Measurements from ENCODE around the gene TRAIP.

TRAIP gene

DNA sequence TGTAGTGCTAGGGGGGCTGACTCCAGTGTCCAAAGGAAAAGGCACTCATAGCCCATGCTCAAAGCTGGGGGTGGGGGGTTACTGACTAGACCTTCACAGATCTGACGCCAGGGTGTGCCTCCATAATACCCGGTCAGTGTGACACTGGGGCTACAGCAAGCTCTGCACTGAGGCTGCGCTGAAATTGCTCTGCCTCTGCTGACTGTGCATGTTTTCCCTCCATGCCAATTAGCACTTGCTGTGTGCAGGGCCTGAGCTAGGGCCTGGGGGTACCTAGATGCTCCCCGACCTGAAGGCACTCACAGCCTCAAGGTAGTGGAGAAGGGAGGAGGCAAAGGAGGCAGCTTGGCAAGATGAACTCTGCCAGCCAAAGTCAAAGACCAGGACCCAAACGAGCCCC, 8.1 kb upstream of the TRAIP start:
- Histone ChIP-seq H3K36me3 (ENCODE audit: control insufficient read depth in 1 of 2, insufficient read depth in 2 of 2, low read length in 2 of 2) (no peaks in the 10 kb centered on the region), H3K27me3 (ENCODE audit: control insufficient read depth in 1 of 2, insufficient read depth in 2 of 2, low read length in 2 of 2) (peaks cover 28 to 40% of the 10 kb centered on the region in 2 donors), H3K27ac (ENCODE audit: low read depth, low read length) (no peak overlapping the region), H3K4me3 (ENCODE audit: low read depth in 1 of 2, low read length in 2 of 2) (no peak overlapping the region), H3K4me1 (ENCODE audit: control insufficient read depth in 1 of 2, insufficient read depth in 2 of 2, low read length in 2 of 2) (peaks cover 0 to 5% of the 10 kb centered on the region in 2 donors), H3K9ac (ENCODE audit: low read depth in 1 of 2, low read length in 2 of 2) (no peak overlapping the region), H3K9me3 (ENCODE audit: control insufficient read depth in 1 of 2, low read length in 2 of 2) (no peaks in the 10 kb centered on the region)

DNA sequence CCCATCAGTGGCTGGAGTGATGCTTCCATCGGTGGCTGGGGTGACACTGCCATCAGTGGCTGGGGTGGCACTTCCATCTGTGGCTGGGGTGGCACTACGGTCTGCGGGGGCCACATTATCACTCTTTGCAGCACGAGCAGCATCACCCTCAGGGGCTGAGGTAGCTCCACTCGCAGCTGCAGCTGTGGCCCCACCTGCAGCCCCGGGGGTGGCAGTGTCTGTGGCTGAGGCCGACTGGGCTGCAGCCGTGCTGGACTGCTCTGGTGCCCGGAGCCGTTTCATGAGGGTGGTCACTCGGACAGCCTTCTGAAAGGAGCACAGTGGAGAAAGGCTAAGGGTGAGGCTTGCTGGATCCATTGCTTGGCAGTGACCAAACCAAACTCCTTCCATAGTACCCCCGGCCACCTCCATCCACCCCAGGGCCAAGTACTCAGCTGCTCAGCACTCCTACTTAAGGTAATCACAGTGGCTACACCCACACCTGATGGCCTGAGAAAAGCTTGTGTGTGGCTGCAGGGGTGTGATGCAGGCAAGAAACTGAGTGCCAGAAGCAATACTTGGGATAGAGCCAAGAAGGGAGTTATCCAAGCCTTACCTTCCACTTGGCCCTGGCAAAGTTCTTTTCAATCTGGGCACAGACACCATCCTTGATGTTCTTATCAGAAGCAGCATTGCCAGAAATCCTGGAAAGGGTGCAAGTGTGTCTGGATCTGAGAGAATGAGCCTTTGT, 3.4 kb upstream of the TRAIP start:
- peaks cover 9 to 14% of the 10 kb centered on the region in 2 donors for H3K4me1 ChIP-seq (ENCODE audit: control insufficient read depth in 1 of 2, insufficient read depth in 2 of 2, low read length in 2 of 2)
- H3K9me3 ChIP-seq (ENCODE audit: control insufficient read depth in 1 of 2, low read length in 2 of 2) = no peaks in the 10 kb centered on the region
- no peak overlapping the region for H3K4me3 ChIP-seq (ENCODE audit: low read depth in 1 of 2, low read length in 2 of 2)
- no peaks in the 10 kb centered on the region for H3K36me3 ChIP-seq (ENCODE audit: control insufficient read depth in 1 of 2, insufficient read depth in 2 of 2, low read length in 2 of 2)
- H3K27me3 ChIP-seq (ENCODE audit: control insufficient read depth in 1 of 2, insufficient read depth in 2 of 2, low read length in 2 of 2) = peaks cover 11 to 12% of the 10 kb centered on the region in 2 donors
- no peak overlapping the region for H3K27ac ChIP-seq (ENCODE audit: low read depth, low read length)
- no peak overlapping the region for H3K9ac ChIP-seq (ENCODE audit: low read depth in 1 of 2, low read length in 2 of 2)

- Histone ChIP-seq H3K9ac (ENCODE audit: low read depth in 1 of 2, low read length in 2 of 2) (peak overlapping the region in 1 of 2 donors; percentile 55), H3K27me3 (ENCODE audit: control insufficient read depth in 1 of 2, insufficient read depth in 2 of 2, low read length in 2 of 2) (no peaks in the 10 kb centered on the region), H3K4me1 (ENCODE audit: control insufficient read depth in 1 of 2, insufficient read depth in 2 of 2, low read length in 2 of 2) (peaks cover 9 to 14% of the 10 kb centered on the region in 2 donors), H3K36me3 (ENCODE audit: control insufficient read depth in 1 of 2, insufficient read depth in 2 of 2, low read length in 2 of 2) (no peaks in the 10 kb centered on the region), H3K9me3 (ENCODE audit: control insufficient read depth in 1 of 2, low read length in 2 of 2) (no peaks in the 10 kb centered on the region), H3K4me3 (ENCODE audit: low read depth in 1 of 2, low read length in 2 of 2) (peak overlapping the region; percentile 77 to 80), H3K27ac (ENCODE audit: low read depth, low read length) (no peak overlapping the region)
These were observed 702 bp downstream of the TRAIP start for GRCh38 chr3:49855662-49856061.

DNA sequence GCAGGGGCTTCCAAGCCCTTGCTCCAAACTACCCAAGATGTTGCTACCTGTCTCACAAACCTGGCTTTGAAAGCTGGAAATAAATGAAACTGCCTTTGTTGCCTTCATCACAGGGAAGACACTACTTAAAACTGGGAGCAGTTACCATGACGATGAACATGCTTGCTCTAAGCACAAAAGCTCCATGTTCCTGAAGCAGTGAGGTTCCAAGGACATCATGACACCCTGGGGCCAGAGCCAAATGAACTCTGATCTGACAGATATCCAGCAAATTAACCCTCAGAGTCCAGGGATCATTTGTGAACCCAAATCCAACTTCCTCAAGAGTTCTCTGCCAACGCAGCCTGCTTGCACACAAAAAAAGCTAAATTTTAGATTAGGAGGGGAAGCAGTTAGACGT, 10.7 kb downstream of the TRAIP start:
- H3K4me3 ChIP-seq (ENCODE audit: low read depth in 1 of 2, low read length in 2 of 2) = no peak overlapping the region
- H3K9ac ChIP-seq (ENCODE audit: low read depth in 1 of 2, low read length in 2 of 2) = no peak overlapping the region
- H3K4me1 ChIP-seq (ENCODE audit: control insufficient read depth in 1 of 2, insufficient read depth in 2 of 2, low read length in 2 of 2) = peaks cover 13 to 23% of the 10 kb centered on the region in 2 donors
- H3K27ac ChIP-seq (ENCODE audit: low read depth, low read length) = no peak overlapping the region
- H3K27me3 ChIP-seq (ENCODE audit: control insufficient read depth in 1 of 2, insufficient read depth in 2 of 2, low read length in 2 of 2) = no peaks in the 10 kb centered on the region
- H3K36me3 ChIP-seq (ENCODE audit: control insufficient read depth in 1 of 2, insufficient read depth in 2 of 2, low read length in 2 of 2) = peaks cover 0 to 3% of the 10 kb centered on the region in 2 donors
- no peaks in the 10 kb centered on the region for H3K9me3 ChIP-seq (ENCODE audit: control insufficient read depth in 1 of 2, low read length in 2 of 2)

DNA sequence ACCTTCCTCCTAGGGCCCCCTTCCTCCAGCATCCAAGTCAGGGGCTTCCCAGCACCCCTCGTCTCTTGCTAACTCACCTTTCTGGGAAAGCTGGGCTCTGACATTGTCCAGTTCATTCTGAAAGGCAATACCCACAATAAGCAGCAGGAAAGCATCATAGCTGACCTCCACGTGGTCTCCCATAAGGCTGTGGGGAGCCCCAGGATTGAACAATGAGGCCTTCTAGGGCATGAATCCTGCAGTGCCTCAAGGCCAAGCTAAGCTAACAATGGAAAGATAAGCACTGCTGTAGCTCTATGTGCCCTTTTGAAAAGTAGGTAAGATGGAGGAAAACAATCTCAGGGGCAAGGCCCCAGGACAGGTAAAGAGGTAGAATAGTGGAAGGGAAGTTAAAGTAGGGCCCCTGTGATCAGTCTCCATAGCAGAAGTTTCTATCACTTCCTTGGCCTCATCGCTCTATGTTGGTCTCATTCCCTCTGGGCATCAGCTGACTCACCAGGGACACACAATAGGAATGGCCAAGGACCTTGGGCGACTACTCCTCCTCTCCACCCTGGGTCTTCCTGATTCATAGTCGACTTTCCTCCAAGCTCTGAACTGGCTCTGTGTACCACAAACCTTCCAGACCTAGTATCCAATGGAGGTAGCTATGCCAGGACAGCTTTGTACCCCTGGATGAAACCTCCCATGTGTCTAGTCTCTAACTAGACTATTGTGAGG, 11.7 kb downstream of the TRAIP start:
- Histone ChIP-seq H3K9me3 (ENCODE audit: control insufficient read depth in 1 of 2, low read length in 2 of 2) (no peaks in the 10 kb centered on the region), H3K9ac (ENCODE audit: low read depth in 1 of 2, low read length in 2 of 2) (no peak overlapping the region), H3K4me3 (ENCODE audit: low read depth in 1 of 2, low read length in 2 of 2) (no peak overlapping the region), H3K27ac (ENCODE audit: low read depth, low read length) (no peak overlapping the region), H3K4me1 (ENCODE audit: control insufficient read depth in 1 of 2, insufficient read depth in 2 of 2, low read length in 2 of 2) (peaks cover 15 to 23% of the 10 kb centered on the region in 2 donors), H3K27me3 (ENCODE audit: control insufficient read depth in 1 of 2, insufficient read depth in 2 of 2, low read length in 2 of 2) (no peaks in the 10 kb centered on the region), H3K36me3 (ENCODE audit: control insufficient read depth in 1 of 2, insufficient read depth in 2 of 2, low read length in 2 of 2) (peaks cover 0 to 3% of the 10 kb centered on the region in 2 donors)

DNA sequence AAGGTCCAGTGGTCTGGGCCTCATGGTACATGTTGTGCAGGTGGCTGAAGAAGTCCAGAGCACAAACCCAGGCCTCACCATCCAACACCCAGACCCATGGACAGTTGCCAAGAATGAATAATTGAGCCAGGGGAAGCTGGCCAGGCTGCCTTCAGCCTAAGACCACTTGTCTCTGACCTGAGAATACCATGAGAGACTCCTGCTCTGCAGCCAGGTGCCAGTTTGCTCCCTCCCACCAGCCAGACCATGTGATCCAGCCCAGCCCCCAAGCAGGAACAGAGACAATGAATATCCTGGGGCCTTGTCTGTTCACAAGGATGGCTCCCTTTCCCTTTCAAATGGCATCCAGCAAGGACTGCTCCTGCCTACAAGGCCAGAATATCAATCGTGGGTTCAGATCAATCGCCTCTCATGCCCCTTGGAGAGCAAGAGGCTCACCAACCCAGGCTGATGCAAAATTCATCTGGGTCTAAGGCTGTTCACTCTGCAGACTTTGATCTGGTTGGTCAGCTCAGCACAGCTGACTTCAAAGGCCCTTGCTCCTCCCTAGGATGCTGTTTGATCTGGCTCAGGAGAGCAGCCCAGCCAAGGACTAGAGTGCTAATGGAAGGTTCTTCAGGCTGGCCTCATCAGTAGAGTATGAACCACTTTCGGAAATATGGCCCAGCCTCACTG, 13.4 kb downstream of the TRAIP start:
- H3K4me1 ChIP-seq (ENCODE audit: control insufficient read depth in 1 of 2, insufficient read depth in 2 of 2, low read length in 2 of 2) = peaks cover 20 to 27% of the 10 kb centered on the region in 2 donors
- no peak overlapping the region for H3K27ac ChIP-seq (ENCODE audit: low read depth, low read length)
- no peaks in the 10 kb centered on the region for H3K9me3 ChIP-seq (ENCODE audit: control insufficient read depth in 1 of 2, low read length in 2 of 2)
- H3K27me3 ChIP-seq (ENCODE audit: control insufficient read depth in 1 of 2, insufficient read depth in 2 of 2, low read length in 2 of 2) = no peaks in the 10 kb centered on the region
- peaks cover 0 to 3% of the 10 kb centered on the region in 2 donors for H3K36me3 ChIP-seq (ENCODE audit: control insufficient read depth in 1 of 2, insufficient read depth in 2 of 2, low read length in 2 of 2)
- H3K9ac ChIP-seq (ENCODE audit: low read depth in 1 of 2, low read length in 2 of 2) = no peak overlapping the region
- H3K4me3 ChIP-seq (ENCODE audit: low read depth in 1 of 2, low read length in 2 of 2) = no peak overlapping the region

- no peaks in the 10 kb centered on the region for H3K36me3 ChIP-seq (ENCODE audit: control insufficient read depth in 1 of 2, insufficient read depth in 2 of 2, low read length in 2 of 2)
- H3K27ac ChIP-seq (ENCODE audit: low read depth, low read length) = no peak overlapping the region
- no peak overlapping the region for H3K4me3 ChIP-seq (ENCODE audit: low read depth in 1 of 2, low read length in 2 of 2)
- no peaks in the 10 kb centered on the region for H3K9me3 ChIP-seq (ENCODE audit: control insufficient read depth in 1 of 2, low read length in 2 of 2)
- H3K9ac ChIP-seq (ENCODE audit: low read depth in 1 of 2, low read length in 2 of 2) = no peak overlapping the region
- peaks cover 20 to 27% of the 10 kb centered on the region in 2 donors for H3K4me1 ChIP-seq (ENCODE audit: control insufficient read depth in 1 of 2, insufficient read depth in 2 of 2, low read length in 2 of 2)
- no peaks in the 10 kb centered on the region for H3K27me3 ChIP-seq (ENCODE audit: control insufficient read depth in 1 of 2, insufficient read depth in 2 of 2, low read length in 2 of 2)
These were observed 14.6 kb downstream of the TRAIP start for GRCh38 chr3:49841806-49842205.

- H3K27me3 ChIP-seq (ENCODE audit: control insufficient read depth in 1 of 2, insufficient read depth in 2 of 2, low read length in 2 of 2) = no peaks in the 10 kb centered on the region
- no peaks in the 10 kb centered on the region for H3K9me3 ChIP-seq (ENCODE audit: control insufficient read depth in 1 of 2, low read length in 2 of 2)
- peaks cover 16 to 24% of the 10 kb centered on the region in 2 donors for H3K4me1 ChIP-seq (ENCODE audit: control insufficient read depth in 1 of 2, insufficient read depth in 2 of 2, low read length in 2 of 2)
- H3K9ac ChIP-seq (ENCODE audit: low read depth in 1 of 2, low read length in 2 of 2) = no peak overlapping the region
- no peak overlapping the region for H3K27ac ChIP-seq (ENCODE audit: low read depth, low read length)
- H3K4me3 ChIP-seq (ENCODE audit: low read depth in 1 of 2, low read length in 2 of 2) = no peak overlapping the region
- H3K36me3 ChIP-seq (ENCODE audit: control insufficient read depth in 1 of 2, insufficient read depth in 2 of 2, low read length in 2 of 2) = no peaks in the 10 kb centered on the region
These were observed 15.2 kb downstream of the TRAIP start for GRCh38 chr3:49841126-49841696.

DNA sequence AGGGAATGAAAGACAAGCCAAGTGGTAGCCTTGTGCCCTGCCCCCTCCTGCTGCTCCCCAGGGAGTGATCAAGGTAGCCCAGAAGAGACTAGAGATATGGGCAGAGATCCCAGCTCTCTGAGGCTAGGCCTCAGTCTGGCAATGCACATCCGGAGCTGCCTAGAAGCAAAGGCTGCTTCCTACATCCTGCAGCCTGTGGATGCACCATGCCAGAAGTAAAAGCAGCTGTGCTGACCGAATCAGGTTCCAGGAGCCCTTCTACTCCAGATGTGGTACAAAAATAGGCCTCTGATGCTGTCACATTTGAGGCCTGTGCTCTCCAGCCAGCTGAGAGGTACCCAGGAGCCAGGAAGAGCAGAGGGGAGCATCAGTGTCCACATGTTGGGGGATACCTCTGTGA, 16.0 kb downstream of the TRAIP start:
- Histone ChIP-seq H3K9me3 (ENCODE audit: control insufficient read depth in 1 of 2, low read length in 2 of 2) (no peaks in the 10 kb centered on the region), H3K36me3 (ENCODE audit: control insufficient read depth in 1 of 2, insufficient read depth in 2 of 2, low read length in 2 of 2) (no peaks in the 10 kb centered on the region), H3K4me3 (ENCODE audit: low read depth in 1 of 2, low read length in 2 of 2) (no peak overlapping the region), H3K4me1 (ENCODE audit: control insufficient read depth in 1 of 2, insufficient read depth in 2 of 2, low read length in 2 of 2) (peaks cover 8 to 16% of the 10 kb centered on the region in 2 donors), H3K27me3 (ENCODE audit: control insufficient read depth in 1 of 2, insufficient read depth in 2 of 2, low read length in 2 of 2) (no peaks in the 10 kb centered on the region), H3K27ac (ENCODE audit: low read depth, low read length) (no peak overlapping the region), H3K9ac (ENCODE audit: low read depth in 1 of 2, low read length in 2 of 2) (no peak overlapping the region)
